ENCODE results near the gene REXO1.

The REXO1 gene

GRCh38 chr19:1828279-1829238 is 19.7 kb downstream of the REXO1 start:
- DNase-seq, result no peak

GRCh38 chr19:1827566-1828278 is 20.6 kb downstream of the REXO1 start:
- DNase-seq, result no peak

DNA sequence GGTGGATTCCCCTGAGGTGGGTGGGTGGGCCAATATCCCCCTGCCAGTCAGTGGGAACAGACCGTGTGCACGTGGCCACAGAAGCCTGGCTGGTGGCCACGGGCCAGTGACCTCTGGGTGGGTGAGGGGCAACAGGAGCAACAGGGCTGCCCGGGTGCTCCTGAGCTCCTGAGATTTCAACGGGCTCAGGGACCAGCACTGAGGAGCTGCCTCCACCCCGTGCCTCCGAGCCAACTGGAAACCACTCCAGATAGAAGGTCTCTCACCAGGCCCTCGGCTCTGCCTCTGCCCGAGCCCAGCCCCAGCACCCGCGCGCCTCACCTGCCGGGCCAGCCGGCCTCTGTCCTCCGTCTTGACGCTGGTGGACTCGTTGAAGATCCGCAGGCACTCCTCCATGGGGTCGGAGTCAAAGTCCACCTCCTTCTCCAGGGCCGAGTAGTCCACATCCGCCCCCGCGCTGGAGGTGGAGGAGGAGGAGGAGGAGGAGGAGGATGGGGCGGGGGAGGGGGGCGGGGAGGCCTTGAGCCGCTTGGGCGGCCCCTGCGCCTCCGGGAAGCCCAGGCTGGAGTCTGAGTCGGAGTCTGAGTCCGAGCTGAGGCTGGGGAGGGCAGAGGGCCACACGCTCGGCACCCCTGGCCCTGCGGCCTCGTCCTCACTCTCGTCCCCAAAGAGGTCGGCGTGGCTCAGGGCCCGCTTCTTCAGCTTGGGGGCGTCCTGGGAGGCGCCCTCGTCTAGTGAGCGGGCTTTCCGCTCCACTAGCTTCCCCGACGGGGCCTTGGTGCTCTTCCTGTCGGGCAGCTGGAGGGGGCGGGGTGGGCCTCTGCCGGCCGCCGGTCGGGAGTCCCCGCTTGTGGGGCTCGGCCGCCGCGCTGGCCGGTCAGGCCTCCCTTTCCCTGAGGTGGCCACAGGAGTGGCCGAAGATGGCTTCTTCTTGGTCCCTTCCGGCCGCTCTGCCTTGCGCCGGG is 21.4 kb downstream of the REXO1 start:
- no peak for DNase-seq

DNA sequence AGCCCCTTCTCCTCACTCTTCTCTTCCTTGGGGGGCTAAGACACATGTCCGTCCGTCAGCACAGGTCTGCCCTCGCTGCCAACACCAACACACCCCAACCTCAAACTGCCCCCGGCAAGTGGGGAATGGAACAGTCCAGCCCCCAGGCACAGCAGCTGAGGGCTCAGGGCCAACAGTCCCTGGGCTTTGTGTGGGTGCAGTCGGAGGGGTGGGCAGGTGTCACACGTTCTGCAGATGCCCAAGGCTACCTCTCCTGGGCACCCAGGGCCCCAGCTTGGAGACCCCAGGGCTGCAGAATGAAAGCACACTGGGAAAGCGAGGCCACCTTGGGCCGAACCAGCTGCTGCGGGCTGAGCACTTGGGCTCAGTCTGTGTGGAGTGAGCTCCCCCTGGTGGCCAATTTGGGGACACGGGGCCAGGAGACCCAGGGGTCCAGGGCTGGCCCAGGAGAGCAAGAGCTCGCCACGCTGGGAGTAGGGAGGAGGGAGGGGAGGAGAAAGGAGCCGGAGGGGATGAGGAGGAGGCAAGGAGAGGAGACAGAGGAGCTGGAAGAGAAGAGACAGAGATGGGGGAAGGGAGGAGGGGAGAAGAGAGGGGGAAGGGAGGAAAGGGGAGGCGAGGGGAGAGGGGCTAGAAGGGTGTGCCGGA is 22.2 kb downstream of the REXO1 start:
- DNase-seq, result peak; percentile 27

DNA sequence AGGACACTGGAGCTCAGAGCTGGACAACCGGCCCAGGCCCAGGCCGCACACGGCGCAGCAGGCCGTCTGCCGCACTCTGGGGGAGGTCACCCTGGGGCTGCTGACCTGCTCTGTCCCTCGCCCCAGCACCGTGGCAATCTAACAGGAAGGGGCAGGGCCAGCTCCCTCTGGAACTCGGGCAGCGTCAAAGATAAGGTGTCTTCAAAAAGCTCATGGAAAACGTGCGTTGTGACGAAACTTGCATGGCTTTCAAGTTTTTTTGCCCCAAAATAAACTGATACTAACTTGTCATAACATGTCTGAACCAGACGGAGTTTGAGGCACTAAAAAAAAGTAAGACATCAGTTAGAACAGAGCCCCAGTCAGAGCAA is 24.0 kb downstream of the REXO1 start:
- DNase-seq, result no peak

DNA sequence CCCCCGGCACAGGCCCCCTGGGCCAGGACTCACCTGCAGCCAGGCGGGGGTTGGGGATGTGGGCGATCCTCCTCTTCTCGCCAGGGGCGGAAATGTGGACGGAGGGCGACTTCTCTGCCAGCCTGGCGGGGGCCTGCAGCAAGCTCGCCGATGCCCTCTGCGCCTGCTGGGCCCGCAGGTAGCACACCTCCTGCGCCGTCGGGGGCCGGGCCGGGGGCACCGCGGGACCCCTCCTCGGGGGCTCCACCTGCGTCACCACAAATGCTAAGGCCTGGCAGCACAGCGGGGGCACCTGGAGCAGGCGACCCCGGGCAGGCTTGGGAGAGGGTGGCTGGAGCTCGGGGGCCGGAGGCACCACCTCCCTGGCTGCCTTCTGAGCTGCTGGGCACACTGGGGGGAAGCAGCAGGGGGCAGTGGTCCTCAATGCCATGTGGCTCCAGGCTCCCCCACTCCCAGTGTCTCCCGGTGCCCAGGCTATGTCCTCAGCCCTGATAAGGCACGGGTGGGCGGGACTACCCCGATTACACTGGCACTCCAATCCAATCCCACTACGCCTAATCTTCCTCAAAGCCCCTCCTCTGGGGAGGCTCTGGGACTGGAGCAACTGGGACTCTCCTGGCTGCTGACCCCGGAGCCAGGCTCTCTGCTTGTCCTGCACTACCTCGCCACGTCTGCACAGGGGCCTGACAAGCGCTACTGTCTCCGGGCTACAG is 24.6 kb downstream of the REXO1 start:
- DNase-seq, result no peak

- DNase-seq, result no peak
These were observed 25.3 kb downstream of the REXO1 start for GRCh38 chr19:1823020-1823419.

DNA sequence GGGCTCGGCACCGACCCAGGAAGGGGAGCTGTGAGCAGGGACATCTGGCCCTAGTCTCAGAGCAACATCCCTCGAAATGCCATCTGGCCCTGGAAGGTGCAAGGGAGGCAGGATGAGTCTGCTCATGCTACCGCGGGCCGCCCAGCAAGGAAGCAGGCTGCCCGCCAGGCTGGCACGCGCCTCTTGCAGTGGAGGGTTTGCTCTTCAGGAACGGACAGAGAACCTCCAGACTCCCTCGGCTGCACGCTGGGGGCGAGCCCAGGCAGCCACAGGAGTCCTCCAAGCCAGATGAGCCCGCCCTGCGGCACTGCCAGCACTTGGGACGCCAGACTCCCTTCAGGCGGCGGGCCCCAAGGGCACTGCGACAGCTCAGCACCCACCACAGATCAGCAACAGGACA is 26.1 kb downstream of the REXO1 start:
- DNase-seq, result no peak

GRCh38 chr19:1819341-1820255 is 28.7 kb downstream of the REXO1 start:
- DNase-seq, result no peak

DNA sequence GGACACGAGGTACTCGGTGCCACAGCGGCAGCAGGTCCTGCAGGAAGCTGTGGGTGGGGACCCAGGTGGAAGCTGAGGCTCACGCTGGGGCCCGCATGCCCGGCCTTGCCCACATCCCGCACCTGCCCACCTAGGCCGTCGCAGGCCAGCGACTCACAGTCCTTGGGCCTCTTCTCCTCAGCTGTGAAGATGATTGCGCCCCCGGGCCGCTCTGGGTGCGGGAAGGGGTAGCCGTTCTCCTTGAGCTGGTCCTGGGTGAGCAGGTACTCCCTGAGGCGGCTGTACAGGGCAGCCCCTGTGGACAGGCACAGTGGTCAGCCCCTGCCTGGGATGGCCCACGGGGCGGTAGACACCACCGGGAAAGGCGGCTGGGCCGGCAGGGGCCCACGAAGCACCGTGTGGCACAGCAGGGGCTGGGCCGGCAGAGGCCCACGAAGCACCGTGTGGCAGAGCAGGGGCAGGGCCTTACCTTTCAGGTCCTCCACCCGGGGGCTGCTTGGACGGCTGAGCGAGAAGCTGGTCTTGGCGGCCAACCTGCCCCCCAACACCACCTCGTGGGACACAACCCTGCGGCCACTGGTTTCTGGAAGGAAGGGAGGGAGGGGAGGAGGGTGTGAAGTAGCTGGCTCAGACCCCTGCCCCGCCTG is 29.6 kb downstream of the REXO1 start:
- DNase-seq, result no peak

GRCh38 chr19:1817553-1818179 is 30.6 kb downstream of the REXO1 start:
- DNase-seq, result no peak

GRCh38 chr19:1816530-1817298 is 31.6 kb downstream of the REXO1 start:
- DNase-seq, result no peak

DNA sequence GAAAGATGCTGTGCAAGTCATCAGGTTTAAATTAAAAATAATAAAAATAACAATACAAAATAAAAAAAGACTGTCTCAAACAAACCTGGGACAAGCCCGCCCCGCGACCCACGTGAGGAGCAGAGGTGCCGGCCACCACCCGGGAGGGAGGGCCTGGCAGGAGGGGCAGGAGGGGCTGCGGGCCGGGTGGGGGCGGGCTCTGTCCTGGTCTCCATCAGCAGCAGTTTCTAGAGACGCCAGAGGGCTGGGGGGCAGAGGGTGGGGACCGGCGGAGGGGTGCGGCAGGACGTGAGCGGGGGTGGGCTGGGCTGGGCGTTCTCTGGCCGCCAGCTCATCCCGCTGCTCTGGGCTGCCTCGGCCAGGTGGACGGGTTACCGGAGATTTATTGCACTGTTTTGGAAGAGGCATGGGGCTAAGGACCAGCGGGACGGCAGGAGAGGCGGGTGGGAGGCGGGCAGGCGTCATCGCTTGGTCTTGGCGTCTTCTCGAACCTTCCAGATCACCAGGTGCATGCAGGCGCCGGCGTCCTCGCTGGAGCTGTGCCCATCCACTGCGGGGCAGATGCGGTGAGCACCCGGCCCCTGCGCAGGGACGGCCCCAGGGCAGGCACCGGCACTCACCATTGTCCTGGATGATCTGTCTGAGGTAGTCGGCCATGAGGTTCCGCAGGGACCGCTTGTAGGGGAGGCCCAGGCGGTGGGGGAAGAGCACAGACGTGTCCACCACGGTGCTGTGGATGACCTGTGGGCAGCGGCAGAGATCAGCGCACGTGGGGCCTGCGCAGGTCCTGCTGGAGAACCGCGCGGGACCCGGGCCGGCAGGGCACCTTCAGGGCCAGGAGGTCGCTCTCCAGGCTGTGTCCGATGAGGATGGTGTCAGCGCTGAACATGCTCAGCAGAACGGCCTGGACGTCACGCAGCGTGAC is 32.4 kb downstream of the REXO1 start:
- DNase-seq, result no peak

- DNase-seq, result no peak
These were observed 33.3 kb downstream of the REXO1 start for GRCh38 chr19:1814833-1815604.

- DNase-seq, result no peak
These were observed 33.9 kb downstream of the REXO1 start for GRCh38 chr19:1814391-1814790.

Data from NCI-H2029 (cell line).